Mucosa of gallbladder (tissue), 1 donor: ENCODE results near the gene WNT8A. TPM values are rescaled to one million over a fixed set of nuclear protein-coding genes. Genes with fewer than 3 reads are reported as not detected.

Experiments used
- DNase-seq: peaks from one replicate; pipeline ENCODE4 v3.0.0-alpha.2; 2020; ENCODE audit warnings: low spot score
- total RNA-seq: library from RNA; stranded (reverse); gene quantifications from one replicate; pipeline ENCODE4 v1.2.1, GENCODE V29; 2021
- donor health status: DM: no; HTN: no; CAD: no.

The WNT8A gene
- total RNA-seq, 1 donor from 2014 or later: not detected

- DNase-seq: no peak
Observed at GRCh38 chr5:138140268-138140667, 56.4 kb downstream of the WNT8A start.

Other genes with a start within 250 kb of the WNT8A start
- gene MYOT, start 216.2 kb upstream of the WNT8A start, total RNA-seq: 3.7 TPM
- gene PKD2L2, start 194.6 kb upstream of the WNT8A start, total RNA-seq: not detected
- gene FAM13B, start 51.0 kb upstream of the WNT8A start, total RNA-seq: 35.7 TPM
- gene NME5, start 55.4 kb downstream of the WNT8A start, total RNA-seq: 17.0 TPM
- 55.7 TPM for gene BRD8, start 94.6 kb downstream of the WNT8A start, total RNA-seq
- gene KIF20A, start 95.1 kb downstream of the WNT8A start, total RNA-seq: 1.5 TPM
- 21.8 TPM for gene CDC23, start 129.3 kb downstream of the WNT8A start, total RNA-seq
- 2.2 TPM for gene GFRA3, start 190.6 kb downstream of the WNT8A start, total RNA-seq
- 0.37 TPM for gene CDC25C, start 247.8 kb downstream of the WNT8A start, total RNA-seq